HG03097 (cell line): ENCODE measurements around the gene HUWE1.
"Not testable (repeated sequence)": the region's sequence is repeated elsewhere in the genome, so short reads cannot be mapped to it uniquely, and the experiment has no call there.

Experiments
- ATAC-seq: cut with Tn5 transposase; IDR thresholded peaks from one replicate; pipeline ENCODE4 v1.9.1; 2021; ENCODE audit not compliant: unreplicated experiment, low FRiP score

The HUWE1 gene

DNA sequence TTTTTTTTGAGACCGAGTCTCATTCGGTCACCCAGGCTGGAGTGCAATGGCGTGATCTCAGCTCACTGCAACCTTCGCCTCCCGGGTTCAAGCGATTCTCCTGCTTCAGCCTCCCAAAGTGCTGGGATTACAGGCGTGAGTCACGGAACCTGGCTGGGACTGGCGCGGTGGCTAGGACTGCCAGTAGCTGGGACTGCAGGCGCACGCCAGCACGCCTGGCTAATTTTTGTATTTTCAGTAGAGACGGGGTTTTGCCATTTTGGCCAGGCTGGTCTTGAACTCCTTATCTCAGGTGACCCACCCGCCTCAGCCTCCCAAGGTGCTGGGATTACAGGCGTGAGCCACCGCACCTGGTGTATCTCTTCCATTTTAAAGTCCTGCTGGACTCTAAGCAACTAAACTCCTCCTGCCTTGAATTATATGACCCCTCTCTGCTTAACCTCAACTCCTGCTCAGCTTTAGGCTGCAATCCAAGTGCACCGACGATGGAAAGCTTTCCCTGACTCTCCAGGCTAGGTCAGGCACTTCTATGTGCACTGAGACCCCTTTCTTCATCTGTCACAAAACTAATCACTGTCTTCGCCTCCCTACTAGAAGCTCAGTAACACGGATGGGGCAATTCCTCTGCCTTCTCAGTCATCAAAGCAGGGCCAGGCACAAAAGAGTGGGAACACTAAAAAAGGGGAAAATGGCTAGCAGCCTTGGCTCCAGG is 155.1 kb downstream of the HUWE1 start:
- not testable (repeated sequence) for ATAC-seq

DNA sequence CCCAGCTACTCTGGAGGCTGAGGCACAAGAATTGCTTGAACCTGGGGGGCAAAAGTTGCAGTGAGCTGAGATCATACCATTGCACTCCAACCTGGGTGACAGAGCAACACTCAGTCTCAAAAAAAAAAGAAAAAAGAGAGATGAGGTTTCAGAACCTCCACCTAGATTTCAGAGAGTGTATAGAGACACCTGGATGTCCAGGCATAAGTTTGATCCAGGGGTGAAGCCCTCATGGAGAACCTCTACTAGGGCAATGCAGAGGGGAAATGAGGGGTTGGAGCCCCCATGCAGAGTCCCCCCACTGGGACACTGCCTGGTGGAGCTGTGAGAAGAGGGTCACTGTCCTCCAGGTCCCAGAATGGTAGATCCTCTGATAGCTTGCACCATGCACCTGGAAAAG is 159.5 kb downstream of the HUWE1 start:
- no peak for ATAC-seq

GRCh38 chrX:53511322-53511721 is 175.2 kb downstream of the HUWE1 start:
- ATAC-seq = no peak

DNA sequence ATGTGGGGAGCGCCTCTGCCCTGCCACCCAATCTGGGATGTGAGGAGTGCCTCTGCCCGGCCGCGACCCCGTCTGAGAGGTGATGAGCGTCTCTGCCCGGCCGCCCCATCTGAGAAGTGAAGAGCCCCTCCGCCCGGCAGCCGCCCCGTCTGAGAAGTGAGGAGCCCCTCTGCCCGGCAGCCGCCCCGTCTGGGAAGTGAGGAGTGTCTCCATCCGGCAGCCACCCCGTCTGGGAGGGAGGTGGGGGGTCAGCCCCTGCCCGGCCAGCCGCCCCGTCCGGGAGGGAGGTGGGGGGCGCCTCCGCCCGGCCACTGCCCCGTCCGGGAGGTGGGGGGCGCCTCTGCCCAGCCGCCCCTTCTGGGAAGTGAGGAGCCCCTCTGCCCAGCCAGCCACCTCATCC is 182.5 kb downstream of the HUWE1 start:
- not testable (repeated sequence) for ATAC-seq

- no peak for ATAC-seq
Observed at GRCh38 chrX:53494436-53494835, 192.1 kb downstream of the HUWE1 start.

DNA sequence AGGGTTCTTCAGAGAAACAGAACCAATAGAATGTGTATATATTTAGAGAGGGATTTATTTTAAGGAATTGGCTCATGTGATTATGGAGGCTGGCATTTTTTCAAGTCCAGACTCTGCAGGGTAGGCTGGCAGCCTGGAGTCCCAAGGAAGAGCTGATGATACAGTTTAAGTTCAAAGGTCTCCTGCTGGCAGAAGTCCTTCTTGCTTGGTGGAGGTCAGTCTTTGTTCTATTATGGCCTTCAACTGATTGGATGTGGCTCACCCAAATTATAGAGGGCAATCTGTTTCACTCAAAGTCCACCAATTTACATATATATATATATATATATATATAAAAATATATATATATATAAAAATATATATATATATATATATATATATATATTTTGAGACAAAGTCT is 200.2 kb downstream of the HUWE1 start:
- ATAC-seq = no peak

DNA sequence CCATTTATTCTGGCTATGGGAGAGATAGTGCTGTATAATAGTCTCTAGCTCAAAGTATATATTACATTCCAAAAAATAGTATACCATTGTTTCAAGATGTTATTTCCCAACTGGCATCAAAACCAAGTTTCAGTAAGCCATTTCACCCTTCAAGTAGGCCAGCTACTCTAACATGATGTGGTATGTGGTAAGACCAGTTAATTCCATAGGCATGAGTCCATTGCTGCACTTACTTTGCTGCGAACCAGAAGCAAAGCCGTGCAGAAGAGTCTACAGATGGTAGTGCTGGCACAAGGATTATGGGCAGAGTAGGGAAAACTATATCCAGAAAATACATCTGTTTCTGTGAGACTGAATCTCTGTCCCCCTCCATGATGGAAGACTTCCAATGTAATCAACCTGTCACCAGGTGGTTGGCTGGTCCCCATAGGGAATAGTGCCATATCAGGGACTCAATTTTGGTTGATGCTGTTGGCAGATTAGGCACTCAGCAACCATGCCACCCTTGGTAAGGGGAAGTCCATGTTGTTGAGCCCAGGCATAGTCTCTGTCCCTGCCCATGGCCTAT is 202.6 kb downstream of the HUWE1 start:
- ATAC-seq = no peak

- no peak for ATAC-seq
Observed at GRCh38 chrX:53483416-53483815, 203.1 kb downstream of the HUWE1 start.
